Testis (tissue), 3 donors: ENCODE measurements around the gene DNAJB2. TPM values are rescaled to one million over a fixed set of nuclear protein-coding genes. Genes with fewer than 3 reads are reported as not detected.
A peak's percentile ranks its signal among the peaks of the same experiment; 100 is the strongest.

ENCODE experiments used
- DNase-seq: peaks from one replicate; pipeline ENCODE4 v3.0.0-alpha.2; 2019
- H3K27ac ChIP-seq, 2 donors: fragments of 200-600 bp; sonication (generic); one replicate each; pipeline ENCODE4 v1.5.1; 2019
- H3K27me3 ChIP-seq: fragments of 200-600 bp; sonication (generic); one replicate; pipeline ENCODE4 v1.5.1; 2019
- H3K36me3 ChIP-seq: fragments of 200-600 bp; sonication (generic); one replicate; pipeline ENCODE4 v1.5.1; 2017; ENCODE audit warnings: low read depth; ENCODE audit errors: missing control alignments
- H3K4me1 ChIP-seq: fragments of 200-600 bp; sonication (generic); one replicate; pipeline ENCODE4 v1.5.1; 2019
- H3K4me3 ChIP-seq, 2 donors: fragments of 200-600 bp; sonication (generic); one replicate each; pipeline ENCODE4 v1.5.1; 2017 to 2019
- H3K9me3 ChIP-seq: fragments of 200-600 bp; sonication (generic); one replicate; pipeline ENCODE4 v1.5.1; 2017
- CTCF ChIP-seq, 3 experiments: fragments of 450-650 bp in 2 of 3; fragments of 200-600 bp in 1 of 3; sonication (generic) in 1 of 3; IDR thresholded peaks; one replicate each; pipeline ENCODE4 v1.5.1; 2016 to 2019; ENCODE audit warnings: antibody characterized with exemption in 3 of 3, mild to moderate bottlenecking in 2 of 3, moderate library complexity in 1 of 3
- POLR2A ChIP-seq: fragments of 450-650 bp; IDR thresholded peaks from one replicate; pipeline ENCODE4 v1.6.1; 2017; ENCODE audit warnings: antibody characterized with exemption, mild to moderate bottlenecking, moderate library complexity
- WGBS, 2 donors: methylation state at CpG; one replicate each; pipeline ENCODE4 v1.1.5; 2018; 5-methylcytosine and 5-hydroxymethylcytosine counted together
- intact Hi-C: fragments of 100-400 bp; cut with DNase I; formaldehyde crosslinking; loops from one replicate; pipeline ENCODE4 v1.15.1; 2023; ENCODE audit warnings: low total_unique reads
- polyA plus RNA-seq: library from polyadenylated mRNA; stranded (reverse); fragments of 350-450 nt; fragmentation: Illumina TruSeq; extraction: RNeasy Lipid Tissue Mini Kit (QIAGEN cat#74804); gene quantifications from one replicate; pipeline ENCODE4 v1.2.3, GENCODE V29; 2014; ENCODE audit warnings: low read depth, low replicate concordance; ENCODE audit not compliant: insufficient read depth
- total RNA-seq, 2 donors: library from RNA; depleted of rRNA; stranded (reverse); fragments of >200 nt; gene quantifications; one replicate each; pipeline ENCODE4 v1.2.3, GENCODE V29; 2016

The DNAJB2 gene
- total and polyA plus RNA-seq, 3 donors from 2014 or later: 139 to 152 (median 149) TPM

DNA sequence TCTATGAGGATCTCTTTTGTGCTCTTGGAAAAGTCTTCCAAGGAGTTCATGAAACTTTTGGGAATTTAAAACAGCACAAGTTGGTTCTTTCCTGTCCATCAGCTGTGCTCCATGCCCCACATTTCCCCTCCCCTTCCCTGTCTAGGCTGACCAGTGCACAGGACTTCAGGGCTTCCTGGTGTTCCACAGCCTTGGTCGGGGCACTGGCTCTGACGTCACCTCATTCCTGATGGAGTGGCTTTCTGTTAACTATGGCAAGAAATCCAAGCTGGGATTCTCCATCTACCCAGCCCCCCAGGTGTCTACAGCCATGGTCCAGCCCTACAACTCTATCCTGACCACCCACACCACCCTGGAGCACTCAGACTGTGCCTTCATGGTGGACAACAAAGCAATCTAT, 8.1 kb upstream of the DNAJB2 start:
- intact Hi-C loops: no loop called here
- no peak overlapping the region for H3K27ac ChIP-seq
- H3K4me3 ChIP-seq: no peak overlapping the region
- H3K27me3 ChIP-seq: no peaks in the 10 kb centered on the region
- 94% methylated on average over 2 of the region's 2 CpGs for whole genome bisulfite sequencing, 2 donors
- H3K9me3 ChIP-seq: no peaks in the 10 kb centered on the region
- peaks cover 5% of the 10 kb centered on the region for H3K4me1 ChIP-seq
- TF ChIP-seq POLR2A (no peak), CTCF (IDR thresholded peaks at IDR 0.05) (no peak)
- DNase-seq: no peak
- H3K36me3 ChIP-seq: no peaks in the 10 kb centered on the region

GRCh38 chr2:219272356-219272755, 6.8 kb upstream of the DNAJB2 start:
- intact Hi-C loops: no loop called here
- Histone ChIP-seq H3K36me3 (no peaks in the 10 kb centered on the region), H3K27me3 (no peaks in the 10 kb centered on the region), H3K27ac (no peak overlapping the region), H3K4me3 (no peak overlapping the region), H3K9me3 (no peaks in the 10 kb centered on the region), H3K4me1 (peaks cover 5% of the 10 kb centered on the region)
- no peak for DNase-seq
- WGBS, 2 donors: 86 to 90% methylated on average over 4 of the region's 4 CpGs
- TF ChIP-seq CTCF (IDR thresholded peaks at IDR 0.05): no peak
- TF ChIP-seq POLR2A: no peak

GRCh38 chr2:219272995-219273394, 6.2 kb upstream of the DNAJB2 start:
- no peak for TF ChIP-seq CTCF (IDR thresholded peaks at IDR 0.05)
- TF ChIP-seq POLR2A: no peak
- H3K27me3 ChIP-seq: no peaks in the 10 kb centered on the region
- H3K9me3 ChIP-seq: no peaks in the 10 kb centered on the region
- H3K4me1 ChIP-seq: peaks cover 11% of the 10 kb centered on the region
- 70 to 75% methylated on average over 2 of the region's 2 CpGs for WGBS, 2 donors
- intact Hi-C loops: no loop called here
- no peaks in the 10 kb centered on the region for H3K36me3 ChIP-seq
- no peak overlapping the region for H3K27ac ChIP-seq
- H3K4me3 ChIP-seq: no peak overlapping the region
- DNase-seq: no peak

DNA sequence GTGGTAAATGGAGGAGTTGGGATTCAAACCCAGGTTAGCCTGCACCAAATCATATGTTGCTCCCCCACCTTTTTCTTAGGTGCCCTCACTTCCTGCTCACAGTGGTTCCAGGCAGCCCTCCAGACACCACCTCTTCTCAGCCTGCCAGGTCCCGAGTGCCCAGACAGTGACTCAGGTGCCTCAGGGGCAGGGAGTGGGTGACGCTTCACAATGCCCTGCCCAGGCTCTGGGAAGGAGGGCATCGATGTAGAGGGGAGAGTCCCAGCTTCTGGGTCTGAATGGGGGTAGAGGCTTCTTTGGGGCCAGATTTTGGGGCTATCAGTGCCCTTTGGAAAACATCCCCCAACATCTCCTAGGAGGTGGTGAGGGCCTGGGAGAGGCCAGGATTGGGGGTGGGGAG, 5.2 kb upstream of the DNAJB2 start:
- 84% methylated on average over 3 of the region's 3 CpGs for WGBS, 2 donors
- intact Hi-C loops: no loop called here
- Histone ChIP-seq H3K27me3 (no peaks in the 10 kb centered on the region), H3K27ac (peak overlapping the region; percentile 14 to 64), H3K4me1 (peaks cover 21% of the 10 kb centered on the region), H3K4me3 (no peak overlapping the region), H3K36me3 (no peaks in the 10 kb centered on the region), H3K9me3 (no peaks in the 10 kb centered on the region)
- no peak for DNase-seq
- TF ChIP-seq CTCF (IDR thresholded peaks at IDR 0.05) (no peak), POLR2A (no peak)

DNA sequence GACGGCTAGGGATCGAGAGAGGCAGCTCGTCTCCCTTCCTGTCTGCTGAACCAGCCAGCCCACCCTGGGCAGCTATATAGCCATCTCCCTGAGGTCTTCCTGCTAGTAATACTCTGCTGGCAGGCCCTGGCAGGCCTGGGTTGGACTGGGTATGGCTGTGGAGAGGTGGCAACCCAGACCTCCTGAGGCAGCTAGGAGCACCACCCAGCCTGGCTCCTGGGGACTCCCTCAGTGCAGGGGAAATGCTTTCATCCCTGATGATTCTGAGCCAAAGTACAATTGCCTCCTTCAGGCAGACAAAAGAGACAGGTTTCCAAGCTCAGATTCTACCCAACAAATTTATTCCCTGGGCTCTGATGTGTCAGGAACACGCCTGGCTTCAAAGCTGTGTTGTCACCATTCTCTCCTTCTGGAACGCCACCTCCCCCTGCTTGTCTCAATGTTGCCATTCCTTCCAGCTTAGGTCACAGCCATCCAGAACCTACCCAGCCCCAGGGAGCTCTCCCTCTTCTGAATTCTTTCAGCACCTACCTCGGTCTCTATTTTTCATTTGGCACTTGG, 4.7 kb upstream of the DNAJB2 start:
- no peaks in the 10 kb centered on the region for H3K9me3 ChIP-seq
- peak overlapping the region; percentile 14 to 64 for H3K27ac ChIP-seq
- peaks cover 21% of the 10 kb centered on the region for H3K4me1 ChIP-seq
- no peak overlapping the region for H3K4me3 ChIP-seq
- intact Hi-C loops: no loop called here
- 45 to 55% methylated on average over 6 of the region's 6 CpGs for WGBS, 2 donors
- TF ChIP-seq CTCF (IDR thresholded peaks at IDR 0.05) (no peak), POLR2A (no peak)
- no peaks in the 10 kb centered on the region for H3K36me3 ChIP-seq
- peak; percentile 80 for DNase-seq
- no peaks in the 10 kb centered on the region for H3K27me3 ChIP-seq
